HG03432 (cell line): ENCODE data around the gene NUDT4B.
"Not testable (repeated sequence)": the region's sequence is repeated elsewhere in the genome, so short reads cannot be mapped to it uniquely, and the experiment has no call there.

Source experiments
- ATAC-seq: cut with Tn5 transposase; IDR thresholded peaks from one replicate; pipeline ENCODE4 v1.9.1; 2021; ENCODE audit warnings: mild to moderate bottlenecking, moderate library complexity; ENCODE audit not compliant: unreplicated experiment

The NUDT4B gene

DNA sequence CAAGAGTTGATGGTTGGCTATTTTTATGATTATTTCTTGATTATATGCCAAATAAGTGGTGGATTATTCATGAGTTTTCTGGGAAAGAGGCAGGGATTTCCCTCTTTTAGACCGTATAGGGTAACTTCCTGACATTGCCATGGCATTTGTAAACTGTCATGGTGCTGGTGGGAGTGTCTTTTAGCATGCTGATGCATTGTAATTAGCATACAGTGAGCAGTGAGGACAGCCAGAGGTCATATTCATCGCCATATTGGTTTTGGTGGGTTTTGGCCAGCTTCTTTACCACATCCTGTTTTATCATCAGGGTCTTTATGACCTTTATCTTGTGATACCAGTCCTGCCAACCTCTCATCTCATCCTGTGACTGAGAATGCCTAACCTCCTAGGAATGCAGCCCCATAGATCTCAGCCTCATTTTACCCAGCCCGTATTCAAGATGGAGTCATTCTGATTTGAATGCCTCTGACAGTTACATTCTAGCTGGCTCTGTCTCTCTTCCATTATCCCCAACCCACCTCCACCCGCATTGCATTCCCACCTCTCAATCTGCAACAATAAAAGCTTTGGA, 45.3 kb downstream of the NUDT4B start:
- ATAC-seq = not testable (repeated sequence)
